Activated gamma-delta T cell treated with Interleukin-2 at 50 U/mL for 16 hours (primary cell): Measurements from ENCODE around the gene C5orf58.
"Not testable (repeated sequence)": the region's sequence is repeated elsewhere in the genome, so short reads cannot be mapped to it uniquely, and the experiment has no call there.

Source experiments
- DNase-seq: peaks from one replicate; pipeline ENCODE4 v3.0.0-alpha.2; 2020

The C5orf58 gene

DNA sequence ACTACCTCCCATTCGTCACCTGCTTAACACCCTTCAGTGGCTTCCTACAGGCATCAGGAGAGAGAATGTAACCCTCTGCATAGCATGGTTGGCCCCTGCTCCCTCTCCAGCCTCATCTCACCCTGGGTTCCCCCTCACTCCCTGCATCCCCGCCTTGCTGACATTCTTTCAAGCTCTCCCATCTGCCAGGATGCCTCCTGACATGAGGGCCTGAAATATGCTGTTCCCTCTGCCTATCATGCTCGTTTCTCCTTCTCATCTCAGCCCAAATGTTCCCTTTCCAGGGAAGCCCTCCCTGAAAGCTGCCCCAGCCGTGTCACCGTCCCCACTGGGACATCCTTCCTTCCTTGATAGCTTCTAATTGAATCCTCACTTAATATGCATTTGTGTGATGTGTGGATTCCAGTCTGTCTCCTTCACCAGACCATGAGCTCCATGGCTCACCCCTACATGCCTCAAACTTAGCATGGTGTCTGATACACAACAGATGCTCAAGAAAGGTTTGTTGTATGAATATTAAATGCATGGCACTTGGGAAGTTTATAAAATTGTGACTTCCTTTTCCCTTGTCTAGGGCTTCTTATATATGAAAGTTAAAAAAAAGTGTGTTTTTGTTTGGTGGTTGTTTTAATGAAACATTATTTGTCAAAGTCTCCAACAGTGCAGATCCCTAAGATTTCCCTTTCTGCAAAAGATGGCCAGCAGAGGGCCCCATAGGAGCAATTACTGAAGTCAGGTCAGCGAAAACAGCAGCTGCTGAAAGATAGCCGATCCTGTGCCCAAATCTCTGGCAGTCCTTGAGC, 7.3 kb upstream of the C5orf58 start:
- peak; percentile 79 for DNase-seq

DNA sequence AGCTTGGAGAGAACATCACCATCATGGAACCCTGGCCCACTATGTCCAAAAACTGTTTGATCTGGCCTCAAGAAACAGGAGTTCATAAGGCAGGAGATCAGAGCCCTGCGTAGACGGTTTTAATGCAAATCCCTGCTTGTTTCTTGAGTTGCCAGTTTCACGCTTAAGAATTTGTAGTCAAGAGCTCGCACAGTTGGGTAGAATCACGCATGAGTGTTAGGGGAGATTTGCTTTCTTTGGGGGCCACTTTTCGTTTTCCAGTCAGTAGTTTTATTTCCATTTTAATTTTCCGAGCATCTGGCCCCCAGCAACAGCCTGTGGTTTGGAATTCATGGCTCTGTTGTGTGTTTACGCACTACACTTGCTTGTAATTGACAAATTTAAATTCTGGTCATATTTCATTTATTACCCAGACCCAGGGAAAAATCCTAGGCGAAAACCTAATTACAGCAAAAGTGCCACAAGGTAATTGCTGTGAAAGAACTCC, 6.6 kb upstream of the C5orf58 start:
- no peak for DNase-seq

DNA sequence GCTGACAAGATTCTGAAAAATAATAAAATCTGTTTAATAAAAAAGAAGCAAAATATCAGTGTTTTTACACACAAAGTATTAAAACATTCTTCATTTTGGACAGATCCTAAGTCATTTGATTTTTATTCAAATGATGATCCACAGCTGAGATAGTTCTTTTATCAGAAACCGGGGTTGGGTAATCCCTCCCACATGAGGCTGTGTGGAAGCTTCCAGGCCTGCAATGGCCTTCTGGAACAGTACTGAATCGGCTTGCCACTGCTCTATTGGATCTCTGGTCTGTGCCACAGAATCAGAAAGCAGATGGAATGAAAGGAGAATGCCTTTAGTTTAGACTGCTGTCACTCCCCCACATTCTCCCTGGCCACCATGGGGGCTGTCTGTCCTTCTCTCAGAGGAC, 6.1 kb upstream of the C5orf58 start:
- DNase-seq: no peak

DNA sequence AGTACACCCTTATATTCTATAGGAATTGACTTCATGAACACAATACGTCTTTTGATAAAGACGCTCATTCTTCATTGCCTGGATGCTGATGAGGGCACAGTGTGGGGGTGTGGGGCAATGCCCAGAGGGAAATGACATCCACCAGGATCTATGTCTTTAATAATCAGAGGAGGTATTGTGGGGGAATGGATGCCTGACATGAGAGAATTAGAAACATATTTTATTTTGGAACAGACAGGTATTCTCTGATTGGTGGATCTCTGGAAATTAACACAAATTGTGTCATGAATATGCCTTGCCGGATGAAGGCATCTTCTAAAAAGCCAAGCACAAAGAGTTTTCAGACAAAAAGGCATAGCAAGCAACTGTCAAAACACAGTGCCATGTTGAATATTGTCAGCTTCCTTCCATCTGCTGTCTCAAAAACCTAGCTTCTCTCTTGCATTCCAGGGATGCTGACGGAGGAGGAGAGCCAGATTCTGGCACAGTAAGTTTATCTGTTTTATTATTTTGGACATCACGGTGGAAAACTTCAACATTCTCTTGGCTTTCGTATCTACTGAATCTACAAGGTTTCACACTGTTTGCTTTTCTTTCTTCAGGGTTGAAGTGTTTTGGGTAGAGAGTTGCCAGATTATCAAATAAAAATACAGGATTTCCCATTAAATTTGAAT, 3.9 kb upstream of the C5orf58 start:
- no peak for DNase-seq

DNA sequence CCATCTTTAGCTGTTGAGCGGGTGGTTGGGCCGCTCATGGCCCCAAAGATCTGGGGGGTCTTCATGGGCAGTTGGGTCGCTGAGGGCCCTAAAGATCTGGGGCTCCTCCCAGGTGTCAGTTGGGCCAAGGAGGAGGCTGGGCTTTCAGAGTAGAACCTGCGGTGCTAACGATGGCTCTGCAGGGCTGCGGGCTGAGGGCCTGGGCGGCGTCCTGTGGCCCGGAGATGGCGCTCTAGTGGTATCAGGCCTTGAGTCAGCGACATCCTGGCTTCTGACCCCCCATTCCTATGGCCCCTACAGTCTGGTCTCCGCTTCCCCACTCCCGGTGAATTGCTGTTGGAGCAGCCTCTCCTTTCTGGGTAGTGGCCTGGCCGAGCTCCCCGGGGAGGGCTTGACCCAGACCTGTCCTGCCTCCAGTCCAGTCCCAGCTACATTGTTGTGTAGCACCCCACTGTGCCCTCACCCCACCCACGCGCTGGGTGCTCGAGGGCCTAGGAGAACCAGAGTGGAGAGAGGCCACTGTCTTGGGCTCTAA, 640 bp downstream of the C5orf58 start:
- DNase-seq: no peak

DNA sequence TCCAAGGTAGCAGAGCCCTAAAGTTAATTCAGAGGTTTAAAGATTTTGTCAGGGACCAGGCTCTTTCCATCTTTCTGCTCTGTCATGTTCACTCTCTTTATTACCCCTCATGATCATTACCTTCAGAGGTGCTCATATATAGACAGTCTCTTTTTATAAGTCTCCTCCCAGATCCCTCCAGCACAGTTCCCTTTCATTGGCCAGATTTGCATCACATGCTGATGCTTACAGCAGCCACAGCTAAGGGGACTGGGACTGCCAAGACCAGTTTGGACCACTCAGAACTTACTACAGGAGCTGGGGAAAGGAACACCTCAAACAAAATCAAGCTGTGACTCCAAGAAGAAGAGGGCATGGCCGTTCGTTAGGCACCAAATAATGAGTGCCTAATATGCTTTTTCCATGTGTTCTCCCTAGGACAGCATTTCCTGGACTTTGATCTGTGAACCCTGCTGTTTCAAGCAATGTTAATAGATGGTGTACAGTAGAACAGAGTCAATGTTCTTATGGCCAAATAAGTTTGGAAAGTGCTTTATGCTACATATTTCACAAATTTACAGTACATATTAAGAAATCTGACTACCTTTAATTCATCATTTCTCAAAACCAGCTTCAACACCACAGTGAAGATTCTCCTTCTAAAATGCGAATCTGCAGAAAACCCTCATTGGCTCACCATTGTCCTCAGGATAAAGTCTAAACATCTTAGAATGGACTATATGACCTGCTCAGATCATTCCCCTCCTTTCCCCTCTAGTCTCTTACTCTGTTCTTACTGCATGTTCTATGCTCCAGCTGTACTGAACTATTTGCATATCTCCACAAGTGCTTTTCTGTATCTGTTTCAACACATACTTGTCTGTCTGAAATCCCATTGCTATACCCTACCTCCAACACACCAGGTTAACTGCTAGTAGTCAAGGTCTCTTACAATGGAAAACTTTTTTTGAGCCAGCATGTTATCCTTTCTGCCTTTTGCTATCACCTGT, 3.4 kb downstream of the C5orf58 start:
- no peak for DNase-seq

DNA sequence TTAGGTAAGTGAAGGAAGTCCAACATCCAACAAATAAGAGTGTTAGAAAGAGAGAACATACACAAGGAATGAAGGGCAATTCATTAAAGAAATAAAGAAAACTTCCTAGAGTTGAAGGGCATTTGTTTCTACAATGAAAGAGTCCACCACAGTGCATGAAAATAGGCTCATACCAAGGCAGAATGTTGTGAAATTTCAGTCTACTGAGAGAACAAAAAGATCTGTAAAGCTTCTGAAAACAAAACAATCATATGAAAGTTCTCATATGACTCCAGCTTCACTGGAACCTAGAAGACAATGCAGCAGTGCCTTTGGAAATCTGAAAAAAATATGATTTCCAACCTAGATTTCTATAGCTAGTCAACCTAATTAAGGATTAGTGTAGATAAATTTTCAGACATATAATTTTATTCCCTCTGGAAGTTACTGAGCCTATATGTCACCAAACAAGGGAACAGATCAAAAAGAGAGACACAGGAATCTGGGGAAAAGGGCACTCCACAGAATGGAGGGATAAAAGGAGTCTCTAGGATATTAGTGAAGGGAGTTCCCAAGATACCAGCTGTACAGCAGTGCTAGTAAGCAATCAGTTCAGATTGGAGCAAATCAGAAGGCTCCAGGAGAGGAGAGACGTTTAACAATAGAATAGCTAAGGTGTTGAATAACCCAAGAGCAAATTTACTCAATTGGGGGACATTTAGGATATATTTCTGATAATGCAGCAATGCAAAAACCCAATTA, 5.8 kb downstream of the C5orf58 start:
- DNase-seq: no peak

DNA sequence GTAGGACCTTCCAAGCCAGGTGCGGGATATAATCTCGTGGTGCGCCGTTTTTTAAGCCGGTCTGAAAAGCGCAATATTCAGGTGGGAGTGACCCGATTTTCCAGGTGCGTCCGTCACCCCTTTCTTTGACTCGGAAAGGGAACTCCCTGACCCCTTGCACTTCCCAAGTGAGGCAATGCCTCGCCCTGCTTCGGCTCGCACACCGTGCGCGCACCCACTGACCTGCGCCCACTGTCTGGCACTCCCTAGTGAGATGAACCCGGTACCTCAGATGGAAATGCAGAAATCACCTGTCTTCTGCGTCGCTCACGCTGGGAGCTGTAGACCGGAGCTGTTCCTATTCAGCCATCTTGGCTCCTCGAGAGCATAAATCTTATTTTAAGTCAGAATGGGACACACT, 12.7 kb downstream of the C5orf58 start:
- not testable (repeated sequence) for DNase-seq

DNA sequence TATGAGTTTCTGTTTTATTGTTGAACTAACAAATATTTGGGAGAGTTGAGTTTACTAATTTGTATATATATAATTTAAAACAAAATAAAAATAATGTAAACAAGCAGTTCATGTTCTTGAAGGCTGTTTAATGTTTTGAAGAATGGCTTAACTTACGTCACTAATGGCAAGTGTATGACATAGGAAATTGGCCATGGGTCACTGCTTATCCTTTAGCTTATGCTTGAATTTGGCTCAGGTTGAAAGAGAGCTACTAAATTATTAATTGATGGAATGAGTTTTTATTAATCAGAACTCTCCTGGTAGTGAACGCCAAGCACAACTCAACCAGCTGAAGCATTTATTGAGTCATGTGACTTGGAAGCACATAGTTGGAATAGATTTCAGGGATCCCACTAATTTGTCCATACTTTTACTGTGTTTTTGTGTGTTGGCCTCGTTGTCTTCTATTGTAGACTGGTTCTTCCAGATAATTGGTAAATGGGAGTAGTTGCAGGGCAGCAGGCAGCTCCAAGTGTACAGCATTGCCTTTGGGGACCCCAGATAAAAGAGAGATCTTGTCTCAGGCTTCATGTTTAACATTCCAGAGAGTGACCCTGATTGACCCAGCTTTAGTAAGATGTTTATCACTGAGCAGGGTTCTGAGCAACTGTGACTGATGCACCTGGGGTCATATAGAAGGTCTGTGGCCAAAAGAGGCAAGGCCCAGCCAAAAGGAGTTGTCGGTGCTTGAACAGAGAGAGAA, 13.5 kb downstream of the C5orf58 start:
- no peak for DNase-seq

DNA sequence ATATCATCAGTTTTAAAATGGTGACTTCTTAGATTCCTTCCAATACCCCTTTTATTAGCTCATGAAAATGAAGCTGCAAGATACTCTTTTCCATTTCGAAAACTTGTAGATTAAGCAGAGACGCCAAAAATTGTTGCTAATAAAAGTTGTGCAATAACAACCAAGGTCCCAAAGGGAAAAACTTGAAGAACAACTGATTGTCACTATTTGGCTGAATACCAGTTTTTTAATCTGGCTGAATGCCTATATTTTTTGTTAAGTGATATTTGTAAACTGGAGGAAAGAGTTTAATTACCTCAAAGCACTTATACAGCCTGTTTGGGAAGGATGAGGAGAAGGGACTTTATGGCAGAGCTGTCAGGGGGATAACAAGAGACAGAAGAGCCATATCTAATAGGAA, 14.6 kb downstream of the C5orf58 start:
- DNase-seq: no peak

DNA sequence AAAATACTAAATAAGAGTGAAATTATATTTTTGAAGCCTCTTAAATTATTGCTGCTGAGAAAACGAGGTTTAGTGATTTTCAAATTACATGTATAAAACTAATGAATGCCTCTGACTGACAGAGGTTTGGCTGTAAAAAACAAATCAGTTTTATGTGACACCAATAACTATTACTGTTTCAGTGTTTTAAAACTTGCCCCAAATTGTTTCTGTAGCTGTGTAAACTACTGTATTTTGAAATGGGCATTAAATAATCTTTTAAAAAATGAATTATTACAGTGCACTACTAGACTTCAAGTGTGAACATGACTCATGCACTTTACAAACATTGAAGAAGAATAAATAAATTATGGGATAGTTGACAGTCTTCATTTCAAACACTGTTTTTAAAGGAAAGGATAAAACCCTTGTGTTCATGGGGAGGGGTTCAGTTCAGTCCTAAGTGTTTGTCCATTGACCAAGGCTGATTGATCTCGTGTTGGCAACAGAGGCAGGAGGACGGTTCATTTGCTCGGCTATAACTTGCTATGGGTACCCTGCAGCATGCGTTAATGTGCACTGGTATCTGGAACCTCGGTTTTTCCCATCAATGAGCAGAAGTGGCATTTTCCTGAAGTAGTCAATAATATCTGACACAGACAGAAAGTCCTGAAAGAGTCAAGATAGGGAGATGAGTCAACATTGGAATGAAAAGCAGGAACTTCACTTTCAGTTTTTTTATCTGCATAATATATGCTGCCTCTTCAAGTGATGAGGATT, 15.6 kb downstream of the C5orf58 start:
- no peak for DNase-seq

DNA sequence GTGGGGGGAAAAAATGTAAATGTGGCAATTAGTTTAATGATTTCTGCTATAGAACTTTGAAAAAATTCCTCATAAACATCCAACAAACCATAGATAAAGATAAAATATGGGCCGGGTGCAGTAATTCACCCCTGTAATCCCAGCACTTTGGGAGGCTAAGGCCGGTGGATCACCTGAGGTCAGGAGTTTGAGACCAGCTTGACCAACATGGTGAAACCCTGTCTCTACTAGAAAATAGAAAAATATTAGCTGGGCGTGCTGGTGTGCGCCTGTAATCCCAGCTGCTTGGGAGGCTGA, 16.1 kb downstream of the C5orf58 start:
- DNase-seq: not testable (repeated sequence)

DNA sequence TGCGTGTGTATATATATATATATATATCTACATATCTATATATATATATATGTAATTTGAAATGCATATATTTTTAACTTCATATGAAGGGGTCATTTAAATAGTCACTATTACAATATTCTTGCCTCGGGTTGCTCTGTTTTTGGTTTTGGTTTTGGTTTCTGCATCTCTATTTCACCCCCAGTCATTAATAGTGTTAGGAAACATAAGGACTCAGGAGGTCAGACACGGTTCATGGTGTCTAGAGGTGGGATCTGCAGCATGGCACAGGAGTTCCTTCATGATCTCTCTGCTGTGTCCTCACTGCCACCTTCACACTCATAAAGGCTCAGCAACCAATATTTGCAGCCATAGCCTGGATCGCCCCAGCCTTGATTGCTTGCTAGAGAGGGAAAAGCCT, 16.6 kb downstream of the C5orf58 start:
- no peak for DNase-seq

DNA sequence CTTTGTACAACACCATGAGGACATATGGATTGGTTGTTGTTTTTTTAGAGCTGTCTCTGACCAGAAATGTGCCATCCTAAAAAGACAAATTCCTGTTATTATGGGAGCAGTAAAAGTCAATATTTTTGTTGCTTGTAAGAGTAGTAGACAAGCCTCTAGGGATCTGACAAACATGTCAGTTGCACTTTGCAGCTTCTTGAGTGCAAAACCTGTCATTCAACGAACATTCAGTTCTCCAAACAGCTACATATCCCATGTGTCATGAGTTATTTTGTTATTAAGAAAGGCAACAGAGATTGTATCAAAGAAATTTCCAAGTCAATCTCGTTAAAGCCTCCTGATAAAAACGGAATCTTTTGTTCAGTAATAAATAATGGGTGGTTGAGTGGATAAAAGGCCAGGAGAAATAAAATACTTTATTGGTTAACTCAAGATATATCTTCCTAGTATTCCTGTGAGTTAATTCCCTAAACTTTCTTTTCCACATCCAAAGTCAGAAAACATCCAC, 18.1 kb downstream of the C5orf58 start:
- DNase-seq: no peak

DNA sequence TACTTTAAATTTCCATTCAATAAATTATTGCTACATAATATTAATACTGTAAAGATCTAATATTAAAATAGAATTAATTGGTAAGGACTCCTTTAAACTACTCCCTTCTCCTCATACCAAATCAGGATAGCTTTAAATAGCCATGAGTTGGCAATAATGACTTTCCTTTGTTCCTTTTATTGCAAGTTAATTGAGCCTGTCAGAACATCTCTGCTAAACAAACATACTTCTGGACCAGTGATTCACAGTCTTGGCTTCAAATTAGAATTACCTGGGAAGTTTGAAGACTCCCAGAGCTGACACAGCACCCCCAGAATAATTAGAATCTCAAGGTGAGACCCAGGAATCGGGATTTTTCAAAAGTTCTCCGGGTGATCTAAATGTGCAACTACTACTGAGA, 18.7 kb downstream of the C5orf58 start:
- DNase-seq: no peak

DNA sequence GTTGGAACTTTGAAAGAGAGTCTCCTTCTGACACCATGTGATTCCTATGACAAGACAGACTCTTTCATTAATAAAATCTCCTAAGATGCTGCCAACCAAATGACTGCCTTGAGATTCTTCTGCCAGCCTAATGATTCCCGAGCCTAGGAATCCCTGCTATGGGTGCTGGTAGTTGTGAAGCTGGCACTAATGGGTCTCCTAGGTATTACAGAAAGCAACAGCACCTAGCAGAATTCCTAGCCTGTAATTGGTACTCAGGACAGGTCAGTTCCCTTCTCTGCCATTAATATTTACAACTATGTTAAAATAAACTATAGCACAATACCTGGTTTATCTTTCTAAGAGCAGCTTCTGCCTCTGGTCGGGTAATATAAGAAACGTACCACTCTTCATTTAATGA, 19.3 kb downstream of the C5orf58 start:
- DNase-seq: no peak

DNA sequence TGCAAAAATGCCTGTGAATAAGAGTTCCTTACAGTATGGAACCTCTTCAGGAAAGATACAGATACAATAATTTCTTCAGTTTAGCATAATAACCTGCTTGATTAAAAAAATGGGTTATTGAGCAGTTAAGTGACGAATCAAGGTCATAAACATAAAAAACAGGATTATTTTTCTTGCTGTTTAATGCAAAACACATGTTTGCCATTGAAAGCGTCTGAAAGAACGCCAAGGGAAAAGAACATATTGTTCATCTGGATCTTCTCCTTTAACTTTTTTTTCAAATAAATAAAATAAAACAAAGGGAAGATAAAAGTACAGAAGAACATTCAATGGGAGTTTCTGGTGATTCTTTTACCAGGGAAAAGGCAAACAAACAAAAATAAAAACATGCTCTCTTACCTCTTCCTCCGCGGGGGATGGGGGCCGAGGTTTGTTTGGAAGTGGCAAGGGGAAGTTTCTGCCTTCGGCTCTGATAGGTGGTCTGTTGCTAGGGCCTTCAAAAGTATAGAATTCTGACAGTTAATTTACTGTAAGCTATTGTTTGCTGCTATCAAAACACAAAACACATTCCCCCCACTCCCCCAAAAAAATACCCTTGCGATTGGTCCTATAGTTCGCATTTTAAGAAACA, 20.1 kb downstream of the C5orf58 start:
- no peak for DNase-seq

DNA sequence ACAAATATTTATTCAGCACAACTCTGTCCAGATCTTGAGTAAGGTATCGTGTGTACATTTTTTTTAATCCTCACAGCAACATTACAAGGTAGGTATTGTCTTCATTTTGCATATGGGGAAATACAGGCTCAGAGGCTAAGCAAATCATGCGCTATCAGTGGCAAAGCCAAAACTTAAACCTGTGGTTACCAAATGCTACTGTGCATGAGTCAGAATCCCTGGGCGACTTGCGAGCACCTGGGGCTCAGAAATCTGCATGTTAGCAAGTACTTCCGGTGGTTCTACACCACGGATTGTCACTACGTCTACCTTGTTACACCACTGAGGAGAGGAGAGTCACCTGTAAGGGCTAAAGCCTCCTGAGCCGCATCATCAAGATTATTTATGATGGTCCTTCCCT, 21.3 kb downstream of the C5orf58 start:
- peak; percentile 75 for DNase-seq

DNA sequence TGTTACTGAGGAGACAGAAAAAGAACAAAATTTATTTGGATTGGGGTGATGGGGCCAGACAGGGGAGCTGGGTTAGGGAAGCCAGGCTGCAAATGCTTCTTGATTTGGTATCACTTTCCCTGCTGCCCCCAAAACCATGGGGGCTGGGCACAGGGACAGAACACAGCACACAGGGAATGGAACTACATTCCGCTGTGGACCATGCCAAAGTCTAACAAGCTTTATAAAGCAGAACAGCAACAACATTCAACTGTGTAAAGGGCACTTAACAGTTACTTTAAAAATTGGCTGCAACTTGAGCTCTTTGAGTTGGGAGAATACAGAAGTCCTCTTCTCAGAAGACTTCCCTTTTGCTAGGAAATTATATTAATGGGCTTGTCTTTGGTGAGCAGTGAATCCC, 23.8 kb downstream of the C5orf58 start:
- no peak for DNase-seq

DNA sequence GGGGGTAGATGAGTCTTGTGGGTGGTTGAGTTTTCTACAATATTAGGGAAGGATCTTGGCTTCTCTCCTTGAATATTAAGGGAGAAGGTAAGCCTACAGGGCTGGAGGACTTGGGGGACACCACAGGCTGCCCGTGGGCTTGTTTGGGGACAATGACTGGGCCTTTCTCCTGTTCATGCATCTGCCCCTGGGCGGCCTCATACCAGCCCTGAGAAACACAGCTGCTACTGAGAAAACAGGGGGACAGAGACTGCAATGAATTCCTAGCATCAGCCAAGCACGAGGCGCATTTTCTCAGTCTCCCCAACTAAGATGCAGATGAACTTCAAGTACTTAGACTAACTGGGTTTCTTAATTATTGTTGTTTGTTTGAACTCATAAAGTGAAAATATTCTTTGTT, 24.6 kb downstream of the C5orf58 start:
- DNase-seq: no peak
